IMR-90 (cell line): ENCODE results near the gene NPEPL1.

Experiments
- BHLHE40 ChIP-seq: fragments of 150-350 bp; IDR thresholded peaks from 2 replicates; pipeline ENCODE4 v1.6.1; 2016; ENCODE audit warnings: mild to moderate bottlenecking, low read depth, low read length
- CEBPB ChIP-seq: IDR thresholded peaks from 2 replicates; pipeline ENCODE4 v1.6.1; 2012; ENCODE audit warnings: low read depth, low read length, improper control_type of control experiment
- CHD1 ChIP-seq: IDR thresholded peaks from 2 replicates; pipeline ENCODE4 v1.6.1; 2012; ENCODE audit warnings: low read depth, low read length, improper control_type of control experiment
- ELK1 ChIP-seq: fragments of 150-350 bp; IDR thresholded peaks from 2 replicates; pipeline ENCODE4 v1.6.1; 2016; ENCODE audit warnings: low read depth, mild to moderate bottlenecking, low read length, moderate library complexity, borderline replicate concordance
- MAFK ChIP-seq: IDR thresholded peaks from 2 replicates; pipeline ENCODE4 v1.6.1; 2012; ENCODE audit warnings: low read depth, low read length, improper control_type of control experiment
- MXI1 ChIP-seq: IDR thresholded peaks from 2 replicates; pipeline ENCODE4 v1.6.1; 2012; ENCODE audit warnings: low read depth, mild to moderate bottlenecking, low read length, moderate library complexity, borderline replicate concordance
- POLR2A ChIP-seq: IDR thresholded peaks from 2 replicates; pipeline ENCODE4 v1.6.1; 2012; ENCODE audit warnings: mild to moderate bottlenecking, low read depth, low read length
- RAD21 ChIP-seq: IDR thresholded peaks from 2 replicates; pipeline ENCODE4 v1.6.1; 2012; ENCODE audit warnings: low read length, improper control_type of control experiment
- RCOR1 ChIP-seq: IDR thresholded peaks from 2 replicates; pipeline ENCODE4 v1.6.1; 2012; ENCODE audit warnings: mild to moderate bottlenecking, low read length, improper control_type of control experiment; ENCODE audit not compliant: insufficient replicate concordance
- SMC3 ChIP-seq: fragments of 150-350 bp; IDR thresholded peaks from 2 replicates; pipeline ENCODE4 v1.6.1; 2016; ENCODE audit warnings: low read depth, mild to moderate bottlenecking, antibody characterized with exemption, low read length, moderate library complexity
- TF ChIP-seq, protein P1 (sequence below): conservative IDR thresholded peaks from 2 replicates; pipeline ENCODE4 v1.5.1; 2012; ENCODE audit warnings: mild to moderate bottlenecking, low read depth, low read length, improper control_type of control experiment
- TF ChIP-seq, protein P2 (sequence below): fragments of 150-350 bp; IDR thresholded peaks from 2 replicates; pipeline ENCODE4 v1.6.1; 2017; ENCODE audit warnings: mild to moderate bottlenecking, antibody characterized with exemption, low read length, low read depth

GRCh38 chr20:58722877-58723627 is 30.5 kb downstream of the NPEPL1 start:
- no peak for TF ChIP-seq POLR2A
- TF ChIP-seq, protein P1, sequence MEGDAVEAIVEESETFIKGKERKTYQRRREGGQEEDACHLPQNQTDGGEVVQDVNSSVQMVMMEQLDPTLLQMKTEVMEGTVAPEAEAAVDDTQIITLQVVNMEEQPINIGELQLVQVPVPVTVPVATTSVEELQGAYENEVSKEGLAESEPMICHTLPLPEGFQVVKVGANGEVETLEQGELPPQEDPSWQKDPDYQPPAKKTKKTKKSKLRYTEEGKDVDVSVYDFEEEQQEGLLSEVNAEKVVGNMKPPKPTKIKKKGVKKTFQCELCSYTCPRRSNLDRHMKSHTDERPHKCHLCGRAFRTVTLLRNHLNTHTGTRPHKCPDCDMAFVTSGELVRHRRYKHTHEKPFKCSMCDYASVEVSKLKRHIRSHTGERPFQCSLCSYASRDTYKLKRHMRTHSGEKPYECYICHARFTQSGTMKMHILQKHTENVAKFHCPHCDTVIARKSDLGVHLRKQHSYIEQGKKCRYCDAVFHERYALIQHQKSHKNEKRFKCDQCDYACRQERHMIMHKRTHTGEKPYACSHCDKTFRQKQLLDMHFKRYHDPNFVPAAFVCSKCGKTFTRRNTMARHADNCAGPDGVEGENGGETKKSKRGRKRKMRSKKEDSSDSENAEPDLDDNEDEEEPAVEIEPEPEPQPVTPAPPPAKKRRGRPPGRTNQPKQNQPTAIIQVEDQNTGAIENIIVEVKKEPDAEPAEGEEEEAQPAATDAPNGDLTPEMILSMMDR: no peak
- no peak for TF ChIP-seq MAFK
- TF ChIP-seq RCOR1: no peak
- no peak for TF ChIP-seq MXI1
- no peak for TF ChIP-seq ELK1
- TF ChIP-seq, protein P2, sequence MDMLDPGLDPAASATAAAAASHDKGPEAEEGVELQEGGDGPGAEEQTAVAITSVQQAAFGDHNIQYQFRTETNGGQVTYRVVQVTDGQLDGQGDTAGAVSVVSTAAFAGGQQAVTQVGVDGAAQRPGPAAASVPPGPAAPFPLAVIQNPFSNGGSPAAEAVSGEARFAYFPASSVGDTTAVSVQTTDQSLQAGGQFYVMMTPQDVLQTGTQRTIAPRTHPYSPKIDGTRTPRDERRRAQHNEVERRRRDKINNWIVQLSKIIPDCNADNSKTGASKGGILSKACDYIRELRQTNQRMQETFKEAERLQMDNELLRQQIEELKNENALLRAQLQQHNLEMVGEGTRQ: no peak
- TF ChIP-seq BHLHE40: no peak
- TF ChIP-seq CHD1: no peak
- no peak for TF ChIP-seq CEBPB
- TF ChIP-seq SMC3: no peak
- no peak for TF ChIP-seq RAD21
